Karpas-422 (cell line): Measurements from ENCODE around the gene EPHB1. TPM values are rescaled to one million over a fixed set of nuclear protein-coding genes. Genes with fewer than 3 reads are reported as not detected.

Experiments
- DNase-seq: peaks from one replicate; pipeline ENCODE4 v3.0.0-alpha.2; 2015
- H2AFZ ChIP-seq: fragments of 200-600 bp; sonication (generic); 2 replicates; pipeline ENCODE4 v1.6.1; 2014; ENCODE audit warnings: antibody characterized with exemption, low read length, mixed read lengths
- H3K27ac ChIP-seq: fragments of 200-600 bp; sonication (generic); 2 replicates; pipeline ENCODE4 v1.5.1; 2014; ENCODE audit warnings: mild to moderate bottlenecking, low read length, moderate library complexity
- H3K27me3 ChIP-seq: fragments of 200-600 bp; sonication (generic); 2 replicates; pipeline ENCODE4 v1.6.1; 2014; ENCODE audit warnings: low read length, mixed read lengths
- H3K36me3 ChIP-seq: fragments of 200-600 bp; sonication (generic); 2 replicates; pipeline ENCODE4 v1.6.1; 2014; ENCODE audit warnings: low read length, mixed read lengths; ENCODE audit not compliant: insufficient read depth
- H3K4me1 ChIP-seq: fragments of 200-600 bp; sonication (generic); 2 replicates; pipeline ENCODE4 v1.6.1; 2014; ENCODE audit warnings: mild to moderate bottlenecking, low read length, mixed read lengths
- H3K4me2 ChIP-seq: fragments of 200-600 bp; sonication (generic); 2 replicates; pipeline ENCODE4 v1.6.1; 2014; ENCODE audit warnings: low read length, low read depth, mild to moderate bottlenecking; ENCODE audit not compliant: poor library complexity, severe bottlenecking
- H3K4me3 ChIP-seq: fragments of 200-600 bp; sonication (generic); 2 replicates; pipeline ENCODE4 v1.5.1; 2014; ENCODE audit warnings: mild to moderate bottlenecking, antibody characterized with exemption, low read length, mixed read lengths
- H3K79me2 ChIP-seq: fragments of 200-600 bp; sonication (generic); 2 replicates; pipeline ENCODE4 v1.6.1; 2014; ENCODE audit warnings: mild to moderate bottlenecking, low read length, mixed read lengths
- H3K9ac ChIP-seq: fragments of 200-600 bp; sonication (generic); 2 replicates; pipeline ENCODE4 v1.6.0; 2014; ENCODE audit warnings: low read length
- H3K9me2 ChIP-seq: fragments of 200-600 bp; sonication (generic), shearing (Covaris generic); replicated peaks from 2 replicates; pipeline ENCODE4 v1.6.0; 2014; ENCODE audit warnings: mild to moderate bottlenecking, low read length, moderate library complexity; ENCODE audit not compliant: insufficient read depth
- H3K9me3 ChIP-seq: fragments of 300-700, 200-600 bp; sonication (generic); 2 replicates; pipeline ENCODE4 v1.6.1; 2014; ENCODE audit warnings: low read length, mixed read lengths
- H4K20me1 ChIP-seq: fragments of 200-600 bp; sonication (generic); 2 replicates; pipeline ENCODE4 v1.6.1; 2014; ENCODE audit warnings: mild to moderate bottlenecking, antibody characterized with exemption, low read length, low read depth; ENCODE audit not compliant: insufficient read depth
- total RNA-seq: library from RNA; depleted of rRNA; stranded (reverse); fragments of >200 nt; shearing (Covaris generic); gene quantifications from 2 replicates; pipeline ENCODE4 v1.2.3, GENCODE V29; 2014; ENCODE audit warnings: low replicate concordance

EPHB1 gene
- total RNA-seq, 1 experiment from 2014 or later: 24.1 TPM

- H3K9ac ChIP-seq: no peak overlapping the region
- H3K9me2 ChIP-seq: no peaks in the 10 kb centered on the region
- no peak overlapping the region for H3K27ac ChIP-seq
- DNase-seq: no peak
- no peaks in the 10 kb centered on the region for H4K20me1 ChIP-seq
- no peak overlapping the region for H3K4me3 ChIP-seq
- H3K4me1 ChIP-seq: peaks cover 18% of the 10 kb centered on the region
- no peaks in the 10 kb centered on the region for H3K27me3 ChIP-seq
- H3K36me3 ChIP-seq: no peaks in the 10 kb centered on the region
- H3K79me2 ChIP-seq: no peaks in the 10 kb centered on the region
- H2AFZ ChIP-seq: no peak overlapping the region
- H3K4me2 ChIP-seq: no peak overlapping the region
- H3K9me3 ChIP-seq: no peaks in the 10 kb centered on the region
Observed at GRCh38 chr3:134883697-134884385, 88.8 kb downstream of the EPHB1 start.

GRCh38 chr3:134885877-134886621 is 91.0 kb downstream of the EPHB1 start:
- H2AFZ ChIP-seq: no peak overlapping the region
- no peaks in the 10 kb centered on the region for H3K27me3 ChIP-seq
- H3K4me1 ChIP-seq: peaks cover 18% of the 10 kb centered on the region
- H3K79me2 ChIP-seq: no peaks in the 10 kb centered on the region
- 0 out of 2 replicates have a peak, but pooled peaks cover 2% of the 10 kb centered on the region for H3K9me3 ChIP-seq
- H3K27ac ChIP-seq: no peak overlapping the region
- H3K4me2 ChIP-seq: no peak overlapping the region
- H4K20me1 ChIP-seq: no peaks in the 10 kb centered on the region
- no peak for DNase-seq
- no peaks in the 10 kb centered on the region for H3K36me3 ChIP-seq
- H3K9me2 ChIP-seq: no peaks in the 10 kb centered on the region
- H3K4me3 ChIP-seq: no peak overlapping the region
- no peak overlapping the region for H3K9ac ChIP-seq

GRCh38 chr3:134886991-134887390 is 91.9 kb downstream of the EPHB1 start:
- no peak overlapping the region for H3K9ac ChIP-seq
- no peak overlapping the region for H3K4me3 ChIP-seq
- H3K27ac ChIP-seq: no peak overlapping the region
- H3K9me3 ChIP-seq: 0 out of 2 replicates have a peak, but pooled peaks cover 9% of the 10 kb centered on the region
- H3K4me1 ChIP-seq: peaks cover 20% of the 10 kb centered on the region
- H3K36me3 ChIP-seq: peaks cover 4% of the 10 kb centered on the region; the same call in 1 of the 2 replicates
- H3K9me2 ChIP-seq: no peaks in the 10 kb centered on the region
- DNase-seq: no peak
- H3K27me3 ChIP-seq: no peaks in the 10 kb centered on the region
- H3K79me2 ChIP-seq: no peaks in the 10 kb centered on the region
- no peak overlapping the region for H2AFZ ChIP-seq
- H3K4me2 ChIP-seq: no peak overlapping the region
- no peaks in the 10 kb centered on the region for H4K20me1 ChIP-seq

- no peak overlapping the region for H3K4me3 ChIP-seq
- H3K27me3 ChIP-seq: no peaks in the 10 kb centered on the region
- H3K79me2 ChIP-seq: no peaks in the 10 kb centered on the region
- no peak overlapping the region for H3K9ac ChIP-seq
- no peaks in the 10 kb centered on the region for H4K20me1 ChIP-seq
- DNase-seq: no peak
- 0 out of 2 replicates have a peak, but pooled peaks cover 11% of the 10 kb centered on the region for H3K9me3 ChIP-seq
- no peak overlapping the region for H2AFZ ChIP-seq
- peaks cover 4% of the 10 kb centered on the region; the same call in 1 of the 2 replicates for H3K36me3 ChIP-seq
- H3K4me2 ChIP-seq: no peak overlapping the region
- no peaks in the 10 kb centered on the region for H3K9me2 ChIP-seq
- H3K27ac ChIP-seq: no peak overlapping the region
- peaks cover 25% of the 10 kb centered on the region for H3K4me1 ChIP-seq
Observed at GRCh38 chr3:134887536-134887935, 92.5 kb downstream of the EPHB1 start.

GRCh38 chr3:134892326-134892725 is 97.3 kb downstream of the EPHB1 start:
- no peak overlapping the region for H3K4me2 ChIP-seq
- no peak for DNase-seq
- H3K27me3 ChIP-seq: no peaks in the 10 kb centered on the region
- no peak overlapping the region for H3K9ac ChIP-seq
- no peaks in the 10 kb centered on the region for H3K79me2 ChIP-seq
- peaks cover 37% of the 10 kb centered on the region for H3K4me1 ChIP-seq
- H3K9me3 ChIP-seq: 0 out of 2 replicates have a peak, but pooled peaks cover 11% of the 10 kb centered on the region
- no peaks in the 10 kb centered on the region for H3K9me2 ChIP-seq
- peaks cover 4% of the 10 kb centered on the region; the same call in 1 of the 2 replicates for H3K36me3 ChIP-seq
- H3K4me3 ChIP-seq: no peak overlapping the region
- no peak overlapping the region for H3K27ac ChIP-seq
- H2AFZ ChIP-seq: no peak overlapping the region
- H4K20me1 ChIP-seq: no peaks in the 10 kb centered on the region

GRCh38 chr3:134892761-134893160 is 97.7 kb downstream of the EPHB1 start:
- H4K20me1 ChIP-seq: no peaks in the 10 kb centered on the region

GRCh38 chr3:134894533-134894932 is 99.5 kb downstream of the EPHB1 start:
- Histone ChIP-seq H3K9ac (no peak overlapping the region), H3K9me3 (0 out of 2 replicates have a peak, but pooled peaks cover 11% of the 10 kb centered on the region), H2AFZ (0 out of 2 replicates have a peak overlapping the region, but pooled peaks have one; percentile 3)

More at GRCh38 chr3:134892761-134893160, 97.7 kb downstream of the EPHB1 start:
- Histone ChIP-seq H3K4me2 (no peak overlapping the region), H3K9ac (no peak overlapping the region), H2AFZ (no peak overlapping the region), H3K36me3 (peaks cover 4% of the 10 kb centered on the region; the same call in 1 of the 2 replicates), H3K9me3 (0 out of 2 replicates have a peak, but pooled peaks cover 11% of the 10 kb centered on the region), H3K4me1 (peaks cover 33% of the 10 kb centered on the region), H3K27me3 (no peaks in the 10 kb centered on the region), H3K27ac (no peak overlapping the region), H3K4me3 (no peak overlapping the region), H3K79me2 (no peaks in the 10 kb centered on the region), H3K9me2 (no peaks in the 10 kb centered on the region)
- DNase-seq: no peak

GRCh38 chr3:134895181-134895580 is 100.1 kb downstream of the EPHB1 start:
- Histone ChIP-seq H3K27me3 (no peaks in the 10 kb centered on the region), H3K9me3 (0 out of 2 replicates have a peak, but pooled peaks cover 11% of the 10 kb centered on the region), H3K36me3 (peaks cover 4% of the 10 kb centered on the region; the same call in 1 of the 2 replicates), H3K9ac (no peak overlapping the region), H3K79me2 (no peaks in the 10 kb centered on the region), H3K9me2 (no peaks in the 10 kb centered on the region), H3K4me1 (peaks cover 32% of the 10 kb centered on the region), H3K4me2 (no peak overlapping the region), H4K20me1 (no peaks in the 10 kb centered on the region), H2AFZ (no peak overlapping the region), H3K4me3 (no peak overlapping the region), H3K27ac (no peak overlapping the region)
- no peak for DNase-seq

More at GRCh38 chr3:134894533-134894932, 99.5 kb downstream of the EPHB1 start:
- Histone ChIP-seq H3K36me3 (peaks cover 4% of the 10 kb centered on the region; the same call in 1 of the 2 replicates), H4K20me1 (no peaks in the 10 kb centered on the region), H3K27me3 (no peaks in the 10 kb centered on the region), H3K4me2 (no peak overlapping the region), H3K79me2 (no peaks in the 10 kb centered on the region), H3K27ac (no peak overlapping the region), H3K4me1 (peaks cover 32% of the 10 kb centered on the region), H3K4me3 (no peak overlapping the region), H3K9me2 (no peaks in the 10 kb centered on the region)
- no peak for DNase-seq
